Kidney epithelial cell (primary cell): ENCODE measurements around the gene F13A1. TPM values are rescaled to one million over a fixed set of nuclear protein-coding genes. Genes with fewer than 3 reads are reported as not detected.
A peak's percentile ranks its signal among the peaks of the same experiment; 100 is the strongest.

Source experiments
- DNase-seq: peaks from one replicate; pipeline ENCODE4 v3.0.0-alpha.2; 2010; ENCODE audit warnings: low read depth
- H3K27me3 ChIP-seq: 2 replicates; pipeline ENCODE4 v1.6.0; 2011; ENCODE audit warnings: low read length; ENCODE audit not compliant: control insufficient read depth, insufficient read depth
- H3K36me3 ChIP-seq: 2 replicates; pipeline ENCODE4 v1.5.1; 2011; ENCODE audit warnings: low read length; ENCODE audit not compliant: control insufficient read depth, insufficient read depth
- H3K4me3 ChIP-seq: 2 replicates; pipeline ENCODE4 v1.5.1; 2011; ENCODE audit warnings: low read depth, mild to moderate bottlenecking, control low read depth, low read length
- CTCF ChIP-seq: IDR thresholded peaks from 2 replicates; pipeline ENCODE4 v1.5.1; 2011; ENCODE audit warnings: mild to moderate bottlenecking, moderate library complexity, low read length, control low read depth, inconsistent platforms; ENCODE audit not compliant: insufficient read depth, poor library complexity, severe bottlenecking
- total RNA-seq: library from RNA; depleted of rRNA; stranded (reverse); fragments of >200 nt; gene quantifications from 2 replicates; pipeline ENCODE4 v1.2.3, GENCODE V29; 2015

F13A1 gene
- total RNA-seq, 1 donor from 2014 or later, result 2.1 TPM

- TF ChIP-seq CTCF, result no peak
- Histone ChIP-seq H3K36me3 (no peaks in the 10 kb centered on the region), H3K4me3 (no peak overlapping the region), H3K27me3 (no peaks in the 10 kb centered on the region)
- no peak for DNase-seq
Observed at GRCh38 chr6:6225885-6226529, 94.5 kb downstream of the F13A1 start.

GRCh38 chr6:6224933-6225486 is 95.5 kb downstream of the F13A1 start:
- DNase-seq, result no peak
- H3K36me3 ChIP-seq, result no peaks in the 10 kb centered on the region
- no peak overlapping the region for H3K4me3 ChIP-seq
- TF ChIP-seq CTCF, result no peak
- no peaks in the 10 kb centered on the region for H3K27me3 ChIP-seq

GRCh38 chr6:6221787-6222535 is 98.5 kb downstream of the F13A1 start:
- no peak for DNase-seq
- no peaks in the 10 kb centered on the region for H3K36me3 ChIP-seq
- TF ChIP-seq CTCF, result peak; percentile 38
- H3K4me3 ChIP-seq, result no peak overlapping the region
- no peaks in the 10 kb centered on the region for H3K27me3 ChIP-seq

GRCh38 chr6:6220718-6221117 is 99.7 kb downstream of the F13A1 start:
- no peaks in the 10 kb centered on the region for H3K27me3 ChIP-seq
- no peaks in the 10 kb centered on the region for H3K36me3 ChIP-seq
- no peak for DNase-seq
- no peak overlapping the region for H3K4me3 ChIP-seq
- TF ChIP-seq CTCF, result peak; percentile 16

GRCh38 chr6:6219716-6220115 is 100.7 kb downstream of the F13A1 start:
- Histone ChIP-seq H3K4me3 (no peak overlapping the region), H3K27me3 (no peaks in the 10 kb centered on the region), H3K36me3 (no peaks in the 10 kb centered on the region)
- TF ChIP-seq CTCF, result no peak
- DNase-seq, result no peak
